Stimulated activated CD8-positive, alpha-beta memory T cell treated with anti-CD3 and anti-CD28 coated beads, Interleukin-4, amount 100 ng/mL, for 24 hours (primary cell): ENCODE measurements around the gene C5orf58.

Source experiments
- DNase-seq: peaks from one replicate; pipeline ENCODE4 v3.0.0-alpha.2; 2020; ENCODE audit warnings: low read depth

The C5orf58 gene

GRCh38 chr5:170232786-170233185 is at the start of gene C5orf58:
C5orf58 (plus strand) TSS chr5:170232985; CDS start chr5:170234977, 1,992 bp downstream.
- DNase-seq: no peak

- DNase-seq: peak; percentile 7
These were observed 48.7 kb upstream of the C5orf58 start for GRCh38 chr5:170183816-170184687.

GRCh38 chr5:170184737-170185136 is 48.0 kb upstream of the C5orf58 start:
- DNase-seq: no peak

GRCh38 chr5:170186156-170186555 is 46.6 kb upstream of the C5orf58 start:
- DNase-seq: no peak

- DNase-seq: no peak
These were observed 45.9 kb upstream of the C5orf58 start for GRCh38 chr5:170186856-170187255.

- DNase-seq: no peak
These were observed 42.2 kb upstream of the C5orf58 start for GRCh38 chr5:170190436-170191134.

GRCh38 chr5:170192829-170193228 is 40.0 kb upstream of the C5orf58 start:
- DNase-seq: no peak

GRCh38 chr5:170195961-170196360 is 36.8 kb upstream of the C5orf58 start:
- no peak for DNase-seq

GRCh38 chr5:170200876-170201275 is 31.9 kb upstream of the C5orf58 start:
- no peak for DNase-seq

- no peak for DNase-seq
These were observed 31.5 kb upstream of the C5orf58 start for GRCh38 chr5:170201311-170201710.

- no peak for DNase-seq
These were observed 30.7 kb upstream of the C5orf58 start for GRCh38 chr5:170202117-170202516.

- DNase-seq: no peak
These were observed 28.6 kb upstream of the C5orf58 start for GRCh38 chr5:170204202-170204601.

GRCh38 chr5:170206216-170206615 is 26.6 kb upstream of the C5orf58 start:
- no peak for DNase-seq

- no peak for DNase-seq
These were observed 25.8 kb upstream of the C5orf58 start for GRCh38 chr5:170206958-170207357.

- DNase-seq: no peak
These were observed 21.0 kb upstream of the C5orf58 start for GRCh38 chr5:170211575-170212334.

- DNase-seq: no peak
These were observed 16.4 kb upstream of the C5orf58 start for GRCh38 chr5:170216257-170216864.

GRCh38 chr5:170217831-170218230 is 15.0 kb upstream of the C5orf58 start:
- DNase-seq: no peak

- no peak for DNase-seq
These were observed 14.1 kb upstream of the C5orf58 start for GRCh38 chr5:170218726-170219125.

GRCh38 chr5:170219615-170220014 is 13.2 kb upstream of the C5orf58 start:
- no peak for DNase-seq

GRCh38 chr5:170220191-170220590 is 12.6 kb upstream of the C5orf58 start:
- DNase-seq: no peak

- DNase-seq: no peak
These were observed 11.5 kb upstream of the C5orf58 start for GRCh38 chr5:170221327-170221741.

- no peak for DNase-seq
These were observed 9.4 kb upstream of the C5orf58 start for GRCh38 chr5:170223360-170223759.
